Thyroid gland (tissue), 4 donors: ENCODE results near the gene DGUOK. TPM values are rescaled to one million over a fixed set of nuclear protein-coding genes. Genes with fewer than 3 reads are reported as not detected.

Experiments used
- DNase-seq, 2 donors: peaks; one replicate each; pipeline ENCODE4 v3.0.0-alpha.2; 2019
- H3K27ac ChIP-seq, 3 donors: fragments of 200-600 bp; sonication (generic); 1 replicate in 2 of 3; 2 replicates in 1 of 3; pipeline ENCODE4 v1.5.1; 2016 to 2019; ENCODE audit warnings: mild to moderate bottlenecking in 1 of 3, moderate library complexity in 1 of 3
- H3K27me3 ChIP-seq: fragments of 200-600 bp; sonication (generic); one replicate; pipeline ENCODE4 v1.5.1; 2019
- H3K36me3 ChIP-seq, 2 donors: fragments of 200-600 bp; sonication (generic); one replicate each; pipeline ENCODE4 v1.5.1; 2016 to 2019
- H3K4me1 ChIP-seq, 2 donors: fragments of 200-600 bp; sonication (generic); one replicate each; pipeline ENCODE4 v1.5.1; 2017 to 2019
- H3K4me3 ChIP-seq, 3 donors: fragments of 200-600 bp; sonication (generic); replicated peaks in 1 of 3; 1 replicate in 2 of 3; 2 replicates in 1 of 3; pipeline ENCODE4 v1.5.1; 2016; ENCODE audit warnings: mild to moderate bottlenecking in 1 of 3
- H3K9me3 ChIP-seq: fragments of 200-600 bp; sonication (generic); one replicate; pipeline ENCODE4 v1.5.1; 2017
- POLR2A ChIP-seq, 2 donors: fragments of 450-650 bp; IDR thresholded peaks; one replicate each; pipeline ENCODE4 v1.6.1; 2017; ENCODE audit warnings: antibody characterized with exemption in 2 of 2, mild to moderate bottlenecking in 2 of 2, moderate library complexity in 1 of 2
- WGBS, 2 donors: methylation state at CpG; one replicate each; pipeline ENCODE4 v1.1.5; 2017; 5-methylcytosine and 5-hydroxymethylcytosine counted together
- intact Hi-C: fragments of 100-400 bp; cut with DNase I; formaldehyde crosslinking; loops from one replicate; pipeline ENCODE4 v1.15.1; 2023
- total RNA-seq, 4 donors: library from RNA; depleted of rRNA; stranded (reverse); fragments of >200 nt; gene quantifications; one replicate each; pipeline ENCODE4 v1.2.3, GENCODE V29; 2016
- TF ChIP-seq, protein P1 (sequence below), 6 experiments: fragments of 200-600 bp in 3 of 6; fragments of 450-650 bp in 3 of 6; sonication (generic) in 3 of 6; IDR thresholded peaks; one replicate each; pipeline ENCODE4 v1.5.1; 2016 to 2019; ENCODE audit warnings: antibody characterized with exemption in 6 of 6, mild to moderate bottlenecking in 2 of 6, inconsistent platforms in 1 of 6, moderate library complexity in 1 of 6

DGUOK gene
- total RNA-seq, 4 donors from 2014 or later = 41.8 to 65.8 (median 46.9) TPM

DNA sequence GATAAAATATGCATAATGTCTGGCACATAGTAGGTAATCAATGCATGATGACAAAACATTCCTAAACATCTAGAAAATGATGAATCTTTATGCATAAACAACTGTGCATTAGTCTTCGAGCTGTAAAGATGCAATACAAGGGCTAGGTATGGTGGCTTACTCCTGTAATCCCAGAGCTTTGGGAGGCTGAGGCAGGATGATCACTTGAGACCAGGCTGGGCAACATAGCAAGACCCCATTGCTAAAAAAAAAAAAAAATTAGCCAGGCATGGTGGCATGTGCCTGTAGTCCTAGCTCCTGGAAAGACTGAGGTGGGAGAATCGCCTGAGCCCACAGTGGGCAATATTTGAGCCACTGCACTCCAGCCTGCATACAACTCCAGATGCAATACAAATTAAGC lies 63.3 kb downstream of the DGUOK start:
- Histone ChIP-seq H3K27ac (no peak overlapping the region), H3K4me1 (peaks cover 27 to 51% of the 10 kb centered on the region in 2 donors), H3K9me3 (no peaks in the 10 kb centered on the region), H3K4me3 (no peak overlapping the region), H3K27me3 (no peaks in the 10 kb centered on the region), H3K36me3 (no peaks in the 10 kb centered on the region)
- DNase-seq = no peak
- intact Hi-C loops = loop anchor here (10.0 kb wide), 1 partner anchor 155 kb away; no protein-coding TSS in a partner anchor
- TF ChIP-seq, protein P1, sequence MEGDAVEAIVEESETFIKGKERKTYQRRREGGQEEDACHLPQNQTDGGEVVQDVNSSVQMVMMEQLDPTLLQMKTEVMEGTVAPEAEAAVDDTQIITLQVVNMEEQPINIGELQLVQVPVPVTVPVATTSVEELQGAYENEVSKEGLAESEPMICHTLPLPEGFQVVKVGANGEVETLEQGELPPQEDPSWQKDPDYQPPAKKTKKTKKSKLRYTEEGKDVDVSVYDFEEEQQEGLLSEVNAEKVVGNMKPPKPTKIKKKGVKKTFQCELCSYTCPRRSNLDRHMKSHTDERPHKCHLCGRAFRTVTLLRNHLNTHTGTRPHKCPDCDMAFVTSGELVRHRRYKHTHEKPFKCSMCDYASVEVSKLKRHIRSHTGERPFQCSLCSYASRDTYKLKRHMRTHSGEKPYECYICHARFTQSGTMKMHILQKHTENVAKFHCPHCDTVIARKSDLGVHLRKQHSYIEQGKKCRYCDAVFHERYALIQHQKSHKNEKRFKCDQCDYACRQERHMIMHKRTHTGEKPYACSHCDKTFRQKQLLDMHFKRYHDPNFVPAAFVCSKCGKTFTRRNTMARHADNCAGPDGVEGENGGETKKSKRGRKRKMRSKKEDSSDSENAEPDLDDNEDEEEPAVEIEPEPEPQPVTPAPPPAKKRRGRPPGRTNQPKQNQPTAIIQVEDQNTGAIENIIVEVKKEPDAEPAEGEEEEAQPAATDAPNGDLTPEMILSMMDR (IDR thresholded peaks at IDR 0.05) = no peak
- WGBS, 2 donors = 96 to 97% methylated on average over 2 of the region's 2 CpGs

DNA sequence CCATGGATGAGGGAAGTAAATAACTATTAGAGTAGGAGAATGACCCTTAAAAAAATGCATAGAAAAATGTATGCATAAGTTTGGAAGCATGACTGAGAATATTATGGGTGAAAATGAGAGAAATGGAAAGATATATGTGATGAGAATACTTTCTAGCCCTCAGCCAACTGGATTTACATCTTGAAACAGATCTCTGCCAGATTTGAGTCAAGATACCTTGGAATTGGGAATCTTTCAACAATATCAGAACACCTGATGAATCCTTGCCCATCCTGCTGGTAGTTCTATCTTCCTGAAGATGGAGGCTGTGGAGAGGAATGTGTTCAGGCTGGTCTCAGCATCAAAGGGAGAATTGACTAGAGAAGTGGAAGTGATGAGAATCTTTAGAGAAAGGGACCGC lies 63.9 kb downstream of the DGUOK start:
- Histone ChIP-seq H3K4me1 (peaks cover 26 to 50% of the 10 kb centered on the region in 2 donors), H3K4me3 (no peak overlapping the region), H3K27me3 (no peaks in the 10 kb centered on the region), H3K36me3 (no peaks in the 10 kb centered on the region), H3K27ac (no peak overlapping the region), H3K9me3 (no peaks in the 10 kb centered on the region)
- WGBS, 2 donors = 93 to 96% methylated on average over 1 of the region's 1 CpG
- no peak for DNase-seq
- intact Hi-C loops = no loop called here
- TF ChIP-seq, protein P1 (IDR thresholded peaks at IDR 0.05) = no peak
- no peak for TF ChIP-seq POLR2A (IDR thresholded peaks at IDR 0.05)

DNA sequence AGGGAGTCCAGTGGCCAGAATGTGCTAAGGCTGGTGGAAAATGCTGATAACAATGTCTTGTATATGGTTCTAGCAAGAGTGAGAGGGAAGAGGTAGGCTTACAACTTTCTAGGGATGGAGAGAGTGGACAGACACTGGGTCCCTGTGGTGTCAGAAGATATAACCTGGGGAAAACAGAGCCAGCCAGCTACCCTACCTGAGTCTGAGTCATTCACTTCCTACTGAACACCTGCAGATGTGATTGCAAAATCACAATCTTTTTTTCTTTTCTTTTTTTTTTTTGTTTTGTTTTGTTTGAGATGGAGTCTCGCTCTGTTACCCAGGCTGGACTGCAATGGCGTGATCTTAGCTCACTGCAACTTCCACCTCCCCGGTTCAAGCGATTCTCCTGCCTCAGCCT lies 65.4 kb downstream of the DGUOK start:
- no peak for DNase-seq
- H3K27ac ChIP-seq = no peak overlapping the region
- intact Hi-C loops = no loop called here
- WGBS, 2 donors = 60 to 76% methylated on average over 4 of the region's 4 CpGs
- no peaks in the 10 kb centered on the region for H3K27me3 ChIP-seq
- no peaks in the 10 kb centered on the region for H3K36me3 ChIP-seq
- H3K9me3 ChIP-seq = no peaks in the 10 kb centered on the region
- peaks cover 16 to 36% of the 10 kb centered on the region in 2 donors for H3K4me1 ChIP-seq
- TF ChIP-seq POLR2A (IDR thresholded peaks at IDR 0.05) = no peak
- TF ChIP-seq, protein P1 (IDR thresholded peaks at IDR 0.05) = no peak
- no peak overlapping the region for H3K4me3 ChIP-seq

DNA sequence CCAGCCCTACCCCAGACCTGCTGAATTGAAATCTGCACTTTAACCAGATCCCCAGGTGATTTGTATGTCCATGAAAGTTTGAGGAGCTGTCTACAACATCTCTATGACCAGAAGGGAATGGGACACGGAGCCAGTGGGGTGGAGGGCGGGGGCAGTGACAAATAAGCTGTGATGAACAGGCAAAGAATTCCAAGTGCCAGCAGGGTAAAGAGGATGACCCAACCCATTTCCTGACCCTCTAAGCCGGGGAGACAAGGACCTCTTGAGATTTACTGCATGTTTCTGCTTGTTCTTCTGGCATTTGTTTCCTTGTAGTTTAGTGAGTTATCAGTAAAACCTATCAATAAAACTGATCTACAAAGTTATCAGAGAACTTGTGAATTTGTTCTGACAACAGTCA lies 66.7 kb downstream of the DGUOK start:
- DNase-seq = no peak
- peaks cover 2 to 22% of the 10 kb centered on the region in 2 donors for H3K4me1 ChIP-seq
- H3K27me3 ChIP-seq = no peaks in the 10 kb centered on the region
- H3K4me3 ChIP-seq = no peak overlapping the region
- no peaks in the 10 kb centered on the region for H3K36me3 ChIP-seq
- no peak for TF ChIP-seq POLR2A (IDR thresholded peaks at IDR 0.05)
- TF ChIP-seq, protein P1 (IDR thresholded peaks at IDR 0.05) = no peak
- H3K9me3 ChIP-seq = no peaks in the 10 kb centered on the region
- intact Hi-C loops = no loop called here
- H3K27ac ChIP-seq = no peak overlapping the region
- WGBS, 2 donors = 69 to 71% methylated on average over 3 of the region's 3 CpGs

DNA sequence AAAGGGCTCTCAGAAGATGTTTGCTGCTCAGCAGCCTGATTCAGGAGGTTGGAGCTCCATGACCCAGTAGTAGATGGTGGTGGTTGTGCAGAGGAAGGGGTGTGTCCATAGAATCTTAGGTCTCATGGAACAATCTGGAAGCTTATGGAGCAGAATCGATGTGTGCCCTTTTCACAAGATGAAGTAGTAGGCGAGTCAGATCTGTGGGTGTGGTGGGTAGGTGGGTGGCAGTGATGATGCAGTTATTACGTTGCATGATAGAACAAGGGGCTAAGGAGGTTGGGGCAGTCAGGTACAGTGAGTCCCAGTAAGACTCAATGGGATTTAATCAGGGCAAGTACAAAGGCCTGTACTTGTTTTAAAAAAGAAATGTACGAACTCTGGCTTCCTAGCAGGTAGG lies 67.1 kb downstream of the DGUOK start:
- Histone ChIP-seq H3K4me3 (no peak overlapping the region), H3K27me3 (no peaks in the 10 kb centered on the region), H3K36me3 (no peaks in the 10 kb centered on the region), H3K27ac (no peak overlapping the region), H3K9me3 (no peaks in the 10 kb centered on the region), H3K4me1 (peaks cover 0 to 19% of the 10 kb centered on the region in 2 donors)
- DNase-seq = no peak
- 83 to 88% methylated on average over 4 of the region's 4 CpGs for WGBS, 2 donors
- intact Hi-C loops = no loop called here
- TF ChIP-seq, protein P1 (IDR thresholded peaks at IDR 0.05) = no peak
- TF ChIP-seq POLR2A (IDR thresholded peaks at IDR 0.05) = no peak
